GM12878 (cell line): ENCODE measurements around the gene ZNF484.

Experiments used
- CTCF ChIP-seq, 3 experiments: IDR thresholded peaks in 2 of 3; conservative IDR thresholded peaks in 1 of 3; 2 replicates each; pipeline ENCODE4 v1.5.1; 2011; ENCODE audit warnings: low read depth in 3 of 3, low read length in 3 of 3, mild to moderate bottlenecking in 3 of 3, control low read depth in 2 of 3, moderate library complexity in 2 of 3, inconsistent platforms in 1 of 3, mixed read lengths in 1 of 3; ENCODE audit not compliant: control insufficient read depth in 2 of 3, insufficient read depth in 1 of 3; ENCODE audit errors: extremely low read depth in 1 of 3
- GABPA ChIP-seq: IDR thresholded peaks from 2 replicates; pipeline ENCODE4 v1.6.1; 2014; ENCODE audit warnings: antibody characterized with exemption, low read depth, mild to moderate bottlenecking, inconsistent platforms
- HDAC2 ChIP-seq: fragments of 200-600 bp; sonication (generic); IDR thresholded peaks from 2 replicates; pipeline ENCODE4 v1.6.1; 2017
- PRDM15 ChIP-seq: fragments of 450-650 bp; formaldehyde crosslinking; IDR thresholded peaks from 2 replicates; pipeline ENCODE4 v1.4.0; 2020; ENCODE audit warnings: mild to moderate bottlenecking, moderate library complexity
- RCOR1 ChIP-seq: conservative IDR thresholded peaks from 2 replicates; pipeline ENCODE4 v1.6.1; 2012; ENCODE audit warnings: low read depth, low read length, improper control_type of control experiment
- ZNF207 ChIP-seq: fragments of 450-650 bp; IDR thresholded peaks from 2 replicates; pipeline ENCODE4 v1.6.1; 2014; ENCODE audit warnings: antibody characterized with exemption, mild to moderate bottlenecking, borderline replicate concordance
- ZNF24 ChIP-seq: fragments of 450-650 bp; IDR thresholded peaks from 2 replicates; pipeline ENCODE4 v1.6.1; 2017; ENCODE audit warnings: antibody characterized with exemption, mild to moderate bottlenecking

GRCh38 chr9:92890761-92891160, 12.9 kb upstream of the ZNF484 start:
- TF ChIP-seq CTCF (IDR thresholded peaks at IDR 0.05 in 2 of 3, conservative IDR thresholded peaks at IDR 0.05 in 1 of 3; ENCODE audit: control insufficient read depth in 2 of 3, extremely low read depth in 1 of 3, insufficient read depth in 1 of 3, low read depth in 3 of 3, low read length in 3 of 3), result no peak
- TF ChIP-seq ZNF207, result no peak
- no peak for TF ChIP-seq HDAC2
- TF ChIP-seq PRDM15 (CRISPR knock-in tag), result no peak
- TF ChIP-seq ZNF24, result no peak
- no peak for TF ChIP-seq RCOR1
- no peak for TF ChIP-seq GABPA
